GM20431 (cell line): ENCODE results near the gene ACKR1.

Experiments
- in situ Hi-C: fragments of 300-500 bp; cut with MseI, MboI; formaldehyde crosslinking; loops from one replicate; pipeline ENCODE4 v1.15.0; 2020; ENCODE audit warnings: low sequenced_read_pairs; ENCODE audit not compliant: unreplicated experiment

ACKR1 gene

GRCh38 chr1:159187033-159187432, 17.6 kb upstream of the ACKR1 start:
- in situ Hi-C loops = no loop called here

- in situ Hi-C loops = no loop called here
Observed at GRCh38 chr1:159187647-159188374, 16.9 kb upstream of the ACKR1 start.

- in situ Hi-C loops = no loop called here
Observed at GRCh38 chr1:159188375-159188788, 16.3 kb upstream of the ACKR1 start.

GRCh38 chr1:159190441-159190840, 14.2 kb upstream of the ACKR1 start:
- in situ Hi-C loops = no loop called here

- in situ Hi-C loops = no loop called here
Observed at GRCh38 chr1:159196543-159196942, 8.1 kb upstream of the ACKR1 start.

- in situ Hi-C loops = no loop called here
Observed at GRCh38 chr1:159197561-159198557, 6.8 kb upstream of the ACKR1 start.

GRCh38 chr1:159199901-159200300, 4.8 kb upstream of the ACKR1 start:
- in situ Hi-C loops = no loop called here

- in situ Hi-C loops = no loop called here
Observed at GRCh38 chr1:159200769-159201168, 3.9 kb upstream of the ACKR1 start.

GRCh38 chr1:159201642-159202041, 3.0 kb upstream of the ACKR1 start:
- in situ Hi-C loops = no loop called here

- in situ Hi-C loops = no loop called here
Observed at GRCh38 chr1:159203610-159204009, 1.1 kb upstream of the ACKR1 start.

GRCh38 chr1:159205225-159205624, 550 bp downstream of the ACKR1 start:
- in situ Hi-C loops = no loop called here

- in situ Hi-C loops = no loop called here
Observed at GRCh38 chr1:159206110-159206509, 1.4 kb downstream of the ACKR1 start.

- in situ Hi-C loops = no loop called here
Observed at GRCh38 chr1:159207080-159207479, 2.4 kb downstream of the ACKR1 start.

GRCh38 chr1:159207774-159208173, 3.1 kb downstream of the ACKR1 start:
- in situ Hi-C loops = no loop called here

GRCh38 chr1:159208175-159208825, 3.6 kb downstream of the ACKR1 start:
- in situ Hi-C loops = no loop called here

- in situ Hi-C loops = no loop called here
Observed at GRCh38 chr1:159209061-159209460, 4.4 kb downstream of the ACKR1 start.

- in situ Hi-C loops = no loop called here
Observed at GRCh38 chr1:159211331-159212136, 6.9 kb downstream of the ACKR1 start.

GRCh38 chr1:159212596-159212995, 7.9 kb downstream of the ACKR1 start:
- in situ Hi-C loops = no loop called here

GRCh38 chr1:159214149-159214760, 9.6 kb downstream of the ACKR1 start:
- in situ Hi-C loops = no loop called here
